ENCODE results near the gene SLX4IP.

SLX4IP gene

GRCh38 chr20:10675450-10675848, 240.3 kb downstream of the SLX4IP start:
- in situ Hi-C loops (cut with HindIII; ENCODE audit: low pct_ligation_motif_present, low sequenced_read_pairs) = no loop called here
- no peak for DNase-seq
- Histone ChIP-seq H3K27ac (peak overlapping the region; percentile 97), H3K4me3 (ENCODE audit: low read depth, low read length) (peak overlapping the region; percentile 86), H3K36me3 (replicated peaks) (peaks cover 12% of the 10 kb centered on the region), H3K27me3 (replicated peaks) (no peaks in the 10 kb centered on the region)
- TF ChIP-seq CTCF (IDR thresholded peaks at IDR 0.05; ENCODE audit: low read depth, low read length, missing control alignments) = no peak

- no peak for TF ChIP-seq CTCF (IDR thresholded peaks at IDR 0.05; ENCODE audit: low read depth, low read length, missing control alignments)
- in situ Hi-C loops (cut with HindIII; ENCODE audit: low pct_ligation_motif_present, low sequenced_read_pairs) = no loop called here
- no peak for DNase-seq
- H3K27me3 ChIP-seq (replicated peaks) = no peaks in the 10 kb centered on the region
- no peak overlapping the region for H3K27ac ChIP-seq
- H3K36me3 ChIP-seq (replicated peaks) = peaks cover 7% of the 10 kb centered on the region
- H3K4me3 ChIP-seq (ENCODE audit: low read depth, low read length) = no peak overlapping the region
Measured at GRCh38 chr20:10676518-10676917, 241.4 kb downstream of the SLX4IP start.
